GM21786 (cell line): ENCODE data around the gene LRRC56.
A peak's percentile ranks its signal among the peaks of the same experiment; 100 is the strongest.

Experiments
- ATAC-seq: cut with Tn5 transposase; IDR thresholded peaks from one replicate; pipeline ENCODE4 v1.9.1; 2021; ENCODE audit not compliant: unreplicated experiment

The LRRC56 gene

GRCh38 chr11:536841-537621 is at the start of gene LRRC56:
LRRC56 (plus strand) TSS chr11:537527; CDS start chr11:540685, 3,158 bp downstream.
- ATAC-seq, result peak; percentile 56

GRCh38 chr11:487571-488021 is 49.7 kb upstream of the LRRC56 start:
- ATAC-seq, result no peak

DNA sequence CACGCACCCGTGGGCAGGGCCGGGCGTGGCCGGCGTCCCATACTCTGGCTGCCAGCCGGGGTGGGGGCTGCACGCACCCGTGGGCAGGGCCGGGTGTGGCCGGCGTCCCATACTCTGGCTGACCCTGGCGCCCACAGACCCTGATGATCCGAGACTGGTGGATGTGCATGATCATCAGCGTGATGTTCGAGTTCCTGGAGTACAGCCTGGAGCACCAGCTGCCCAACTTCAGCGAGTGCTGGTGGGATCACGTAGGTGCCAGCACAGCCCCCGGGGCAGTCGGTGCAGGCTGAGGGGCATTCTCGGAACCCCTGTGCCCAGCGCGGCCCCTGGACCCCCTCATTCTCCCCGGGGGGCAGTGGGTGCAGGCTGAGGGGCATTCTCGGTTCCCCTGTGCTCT is 49.3 kb upstream of the LRRC56 start:
- ATAC-seq, result no peak

DNA sequence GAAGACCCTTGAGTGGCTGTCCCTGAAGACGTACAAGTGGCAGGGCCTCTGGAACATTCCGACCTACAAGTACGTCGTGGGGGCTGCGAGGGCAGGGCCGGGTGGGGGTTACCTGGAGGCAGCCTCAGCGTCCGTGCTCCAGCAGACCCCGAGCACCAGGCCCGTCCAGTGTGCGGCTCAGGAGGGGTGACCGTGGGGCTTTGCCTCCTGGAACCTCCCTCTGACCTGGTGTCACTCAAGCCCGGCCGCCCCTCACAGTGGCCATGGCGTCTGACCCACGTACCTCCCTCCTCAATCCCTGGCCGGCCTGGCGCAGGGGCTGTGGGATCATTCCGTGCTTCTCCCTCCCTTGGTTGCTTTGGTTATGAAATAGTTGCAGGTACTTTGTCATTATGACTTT is 48.7 kb upstream of the LRRC56 start:
- ATAC-seq, result no peak

DNA sequence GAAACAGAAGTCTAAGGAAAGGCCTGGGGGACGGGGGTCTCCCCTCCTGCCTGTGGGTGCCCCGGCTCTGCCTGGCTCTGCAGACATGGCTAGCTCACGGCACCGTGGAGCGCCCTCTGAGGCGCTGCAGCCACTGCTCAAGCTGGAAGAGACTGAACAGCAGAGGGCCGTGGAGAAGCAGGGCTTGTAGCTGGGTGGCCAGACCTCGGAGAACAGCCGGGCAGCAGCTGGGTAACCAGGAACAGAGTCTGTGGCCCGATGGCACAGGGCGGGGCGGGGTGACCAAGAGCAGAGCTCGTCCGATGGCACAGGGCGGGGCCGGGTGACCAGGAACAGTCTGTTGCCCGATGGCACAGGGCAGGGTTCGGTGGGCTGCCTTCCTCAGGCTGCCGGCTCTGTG is 48.3 kb upstream of the LRRC56 start:
- ATAC-seq, result no peak

GRCh38 chr11:489610-490185 is 47.6 kb upstream of the LRRC56 start:
- no peak for ATAC-seq

DNA sequence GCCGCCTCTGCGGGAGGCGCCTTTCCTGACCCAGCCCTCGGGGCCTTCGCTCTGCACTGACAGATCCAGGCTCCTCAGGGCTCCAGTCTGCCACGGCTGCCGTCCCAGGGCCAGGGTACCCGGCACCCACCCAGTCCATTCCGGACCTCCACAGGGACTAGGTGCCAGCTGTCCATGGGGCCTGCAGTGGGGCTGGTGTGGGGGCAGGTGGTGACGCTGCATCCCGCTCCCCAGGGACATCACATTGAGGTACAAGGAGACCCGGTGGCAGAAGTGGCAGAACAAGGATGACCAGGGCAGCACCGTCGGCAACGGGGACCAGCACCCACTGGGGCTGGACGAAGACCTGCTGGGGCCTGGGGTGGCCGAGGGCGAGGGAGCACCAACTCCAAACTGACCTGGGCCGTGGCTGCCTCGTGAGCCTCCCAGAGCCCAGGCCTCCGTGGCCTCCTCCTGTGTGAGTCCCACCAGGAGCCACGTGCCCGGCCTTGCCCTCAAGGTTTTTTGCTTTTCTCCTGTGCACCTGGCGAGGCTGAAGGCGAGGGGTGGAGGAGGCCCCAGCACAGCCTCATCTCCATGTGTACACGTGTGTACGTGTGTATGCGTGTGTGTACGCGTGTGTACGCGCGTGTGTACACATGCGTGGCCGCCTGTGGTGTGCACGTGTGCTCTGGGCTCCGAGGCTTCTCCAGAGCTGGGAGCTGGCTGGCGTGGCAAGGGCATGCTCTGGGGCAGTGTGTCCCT is 47.0 kb upstream of the LRRC56 start:
- no peak for ATAC-seq

GRCh38 chr11:490930-491260 is 46.4 kb upstream of the LRRC56 start:
- ATAC-seq, result no peak

DNA sequence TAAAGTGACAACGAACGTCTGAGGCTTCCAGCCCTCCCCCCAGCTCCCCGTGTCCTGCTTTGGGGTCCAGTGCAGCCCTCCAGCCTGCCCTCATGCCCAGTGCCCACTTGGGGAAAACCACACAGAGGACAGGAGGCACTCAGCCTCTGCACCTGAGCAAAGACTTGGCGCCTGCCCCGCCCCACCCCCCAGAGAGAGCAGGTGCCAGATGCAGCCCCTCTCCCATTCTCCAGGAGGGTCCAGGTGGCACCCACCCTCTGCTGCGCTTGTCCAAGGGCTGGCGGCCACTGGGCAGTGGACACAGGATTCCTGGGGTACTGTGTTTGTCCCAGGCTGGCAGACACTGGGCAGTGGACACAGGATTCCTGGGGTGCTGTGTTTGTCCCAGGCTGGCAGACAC is 46.0 kb upstream of the LRRC56 start:
- ATAC-seq, result no peak

GRCh38 chr11:492427-493226 is 44.7 kb upstream of the LRRC56 start:
- ATAC-seq, result no peak

- ATAC-seq, result no peak
Observed at GRCh38 chr11:494761-495536, 42.4 kb upstream of the LRRC56 start.

DNA sequence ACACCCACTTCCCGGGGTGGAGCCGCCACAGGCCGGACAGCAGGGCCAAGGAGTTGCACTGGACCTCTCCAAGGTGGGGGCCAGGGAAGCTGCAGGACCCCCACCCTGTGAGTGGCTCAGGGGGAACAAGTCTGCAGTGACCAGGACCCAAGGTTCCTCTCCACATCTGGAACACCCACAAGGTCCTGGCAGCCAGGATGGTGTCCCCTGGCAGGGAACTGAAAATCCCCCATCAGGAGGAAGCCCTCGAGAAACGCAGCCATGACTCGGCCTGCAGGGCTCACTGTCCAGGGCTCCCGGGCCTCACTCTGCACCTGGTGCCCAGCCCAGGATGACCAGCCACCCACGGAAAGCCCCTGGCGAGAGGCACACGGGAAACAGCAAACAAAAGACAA is 41.8 kb upstream of the LRRC56 start:
- no peak for ATAC-seq

- ATAC-seq, result no peak
Observed at GRCh38 chr11:496834-497564, 40.3 kb upstream of the LRRC56 start.

- ATAC-seq, result no peak
Observed at GRCh38 chr11:497565-498296, 39.6 kb upstream of the LRRC56 start.

DNA sequence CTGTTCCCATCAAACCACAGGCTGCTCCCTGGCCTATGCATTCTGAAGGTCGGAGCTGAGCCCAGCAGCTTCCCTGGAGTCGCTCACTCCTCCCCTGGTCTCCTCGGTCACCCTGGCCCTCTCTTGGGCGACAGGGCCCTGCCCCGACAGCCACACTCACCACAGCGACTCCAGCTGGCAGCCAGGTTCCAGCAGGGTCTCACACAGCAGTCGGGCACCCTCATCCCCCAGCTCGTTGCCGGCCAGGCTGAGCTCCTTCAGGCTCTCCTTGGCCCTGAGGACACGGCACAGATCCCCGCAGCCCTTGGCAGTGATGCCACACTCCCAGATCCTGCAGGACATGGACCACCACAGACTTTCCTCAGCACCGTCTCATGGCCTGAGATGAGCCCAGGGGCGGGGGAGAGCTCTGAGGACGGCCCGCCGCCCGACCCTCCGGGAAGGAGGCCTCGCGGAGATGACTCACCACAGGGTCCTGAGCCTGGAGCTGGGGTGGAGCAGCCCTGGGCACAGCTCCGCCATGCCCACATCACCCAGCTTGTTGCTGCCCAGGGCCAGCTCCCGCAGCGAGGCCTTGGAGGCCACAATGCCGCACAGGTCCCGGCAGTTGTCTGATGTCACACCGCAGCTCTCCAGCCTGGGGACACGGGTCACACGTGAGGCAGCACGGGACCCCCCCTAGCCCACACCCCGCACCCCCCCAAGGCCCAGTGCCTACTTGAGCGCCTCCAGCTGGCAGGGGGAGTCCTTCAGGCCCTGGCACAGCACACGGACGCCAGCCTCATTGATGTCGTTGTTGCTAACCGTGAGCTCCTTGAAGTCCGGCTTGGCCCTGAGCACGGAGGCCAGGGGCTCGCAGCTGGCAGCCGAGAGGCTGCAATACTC is 38.8 kb upstream of the LRRC56 start:
- no peak for ATAC-seq

DNA sequence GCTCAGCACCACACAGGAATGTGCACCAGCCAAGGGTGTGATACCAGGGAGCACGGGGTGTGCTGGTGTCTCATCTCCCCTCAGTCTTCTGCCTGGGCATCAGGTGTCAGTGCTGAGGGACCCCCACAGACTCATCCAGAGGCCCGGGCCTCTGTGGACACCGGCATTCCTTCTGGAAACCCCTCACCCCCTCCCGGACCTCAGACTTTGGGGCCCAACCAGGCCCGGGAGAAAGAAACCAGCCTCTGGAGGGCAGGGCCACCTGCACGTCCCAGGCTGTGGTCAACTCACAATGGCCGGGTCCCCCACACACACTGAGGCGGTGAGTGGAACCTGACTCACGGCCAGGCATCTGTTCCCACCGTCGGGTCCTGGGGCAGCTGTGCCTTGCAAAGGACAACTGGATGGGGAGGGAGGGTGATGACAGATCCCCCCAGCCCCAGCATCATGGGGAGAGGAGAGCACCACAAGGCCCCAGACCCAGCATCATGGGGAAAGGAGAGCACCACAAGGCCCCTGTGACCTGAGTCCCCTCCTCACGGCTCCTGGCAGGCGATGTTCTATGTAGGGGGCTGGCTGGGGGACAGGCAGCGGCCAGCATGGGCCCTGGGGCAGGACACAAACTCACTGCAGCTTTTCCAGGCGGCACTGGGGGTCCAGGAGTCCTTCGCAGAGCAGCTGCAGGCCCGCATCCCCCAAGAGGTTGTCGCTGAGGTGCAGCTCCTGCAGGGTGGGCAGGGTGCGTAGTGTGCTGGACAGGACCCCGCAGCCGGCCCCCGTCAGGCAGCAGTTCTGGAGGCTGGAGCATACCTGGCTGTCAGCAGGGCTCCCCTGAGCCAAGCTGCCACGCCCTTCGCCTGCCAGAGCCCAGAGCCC is 37.9 kb upstream of the LRRC56 start:
- ATAC-seq, result no peak

GRCh38 chr11:501001-501682 is 36.2 kb upstream of the LRRC56 start:
- ATAC-seq, result no peak
